HEK293 (cell line): Measurements from ENCODE around the gene TMEM127.

Experiments used
- CTCF ChIA-PET: fragments of 350-600 bp; formaldehyde crosslinking; extraction: SDS; loops from one replicate; lab custom pipeline; 2021; ENCODE audit warnings: antibody characterized with exemption; lab: Yijun Ruan, JAX
- POLR2A ChIA-PET: fragments of 300-600 bp; formaldehyde crosslinking; extraction: SDS; loops from one replicate; lab custom pipeline; 2020; ENCODE audit warnings: antibody characterized with exemption, inconsistent platforms; lab: Yijun Ruan, JAX
- H3K27ac ChIP-seq: fragments of 200-500 bp; sonication (Bioruptor generic); 2 replicates; pipeline ENCODE4 v1.5.1; 2014; ENCODE audit warnings: low read depth, low read length, control low read depth, inconsistent platforms; ENCODE audit errors: extremely low read depth
- H3K36me3 ChIP-seq, 2 experiments: fragments of 200-500 bp in 1 of 2; sonication (Bioruptor generic) in 1 of 2; 1 replicate in 1 of 2; 2 replicates in 1 of 2; pipeline ENCODE4 v1.5.1; 2014 to 2017; ENCODE audit warnings: inconsistent platforms in 2 of 2, low read length in 2 of 2; ENCODE audit not compliant: control insufficient read depth in 2 of 2, insufficient read depth in 1 of 2
- H3K4me1 ChIP-seq: fragments of 200-500 bp; sonication (Bioruptor generic); 2 replicates; pipeline ENCODE4 v1.5.1; 2014; ENCODE audit warnings: mild to moderate bottlenecking, low read length, inconsistent platforms; ENCODE audit not compliant: control insufficient read depth, insufficient read depth
- H3K4me3 ChIP-seq: 2 replicates; pipeline ENCODE4 v1.5.1; 2011; ENCODE audit warnings: low read depth, mild to moderate bottlenecking, control low read depth, low read length, moderate library complexity
- H3K9me3 ChIP-seq: fragments of 200-500 bp; sonication (Bioruptor generic); 2 replicates; pipeline ENCODE4 v1.5.1; 2014; ENCODE audit warnings: low read depth, low read length, inconsistent platforms; ENCODE audit not compliant: control insufficient read depth, insufficient read depth
- KLF10 ChIP-seq: fragments of 450-650 bp; IDR thresholded peaks from 2 replicates; pipeline ENCODE4 v1.5.1; 2018; ENCODE audit warnings: missing biosample characterization, mild to moderate bottlenecking, missing genetic modification characterization
- KLF7 ChIP-seq: fragments of 450-650 bp; formaldehyde crosslinking; IDR thresholded peaks from 2 replicates; pipeline ENCODE4 v1.5.1; 2016; ENCODE audit warnings: missing biosample characterization, missing genetic modification characterization, borderline replicate concordance
- MEIS1 ChIP-seq: sonication (generic); formaldehyde crosslinking; IDR thresholded peaks from 2 replicates; pipeline ENCODE4 v1.8.1; 2022; ENCODE audit warnings: missing genetic modification reagents, mild to moderate bottlenecking, borderline replicate concordance
- RBAK ChIP-seq: fragments of 450-650 bp; formaldehyde crosslinking; IDR thresholded peaks from 2 replicates; pipeline ENCODE4 v1.5.1; 2016; ENCODE audit warnings: missing biosample characterization, missing genetic modification characterization
- WT1 ChIP-seq: fragments of 450-650 bp; formaldehyde crosslinking; IDR thresholded peaks from 2 replicates; pipeline ENCODE4 v1.5.1; 2016; ENCODE audit warnings: missing biosample characterization, missing genetic modification characterization
- ZNF112 ChIP-seq: fragments of 450-650 bp; formaldehyde crosslinking; IDR thresholded peaks from 2 replicates; pipeline ENCODE4 v1.5.0; 2017; ENCODE audit warnings: missing biosample characterization, missing genetic modification characterization
- ZNF114 ChIP-seq: fragments of 450-650 bp; formaldehyde crosslinking; IDR thresholded peaks from 2 replicates; pipeline ENCODE4 v1.5.0; 2017; ENCODE audit warnings: missing biosample characterization, missing genetic modification characterization
- ZNF211 ChIP-seq: fragments of 450-650 bp; formaldehyde crosslinking; IDR thresholded peaks from 2 replicates; pipeline ENCODE4 v1.5.1; 2016; ENCODE audit warnings: low read depth, missing biosample characterization, missing genetic modification characterization
- ZNF558 ChIP-seq: fragments of 450-650 bp; formaldehyde crosslinking; IDR thresholded peaks from 2 replicates; pipeline ENCODE4 v1.5.1; 2016; ENCODE audit warnings: missing biosample characterization, missing genetic modification characterization
- ZNF560 ChIP-seq: fragments of 450-650 bp; formaldehyde crosslinking; IDR thresholded peaks from 2 replicates; pipeline ENCODE4 v1.5.1; 2017; ENCODE audit warnings: missing biosample characterization, missing genetic modification characterization, borderline replicate concordance
- ZNF76 ChIP-seq: fragments of 450-650 bp; formaldehyde crosslinking; IDR thresholded peaks from 2 replicates; pipeline ENCODE4; 2016; ENCODE audit warnings: low read depth, missing biosample characterization, missing genetic modification characterization, borderline replicate concordance
- TF ChIP-seq, protein P1 (sequence below): fragments of 450-650 bp; formaldehyde crosslinking; IDR thresholded peaks from 2 replicates; pipeline ENCODE4 v1.5.1; 2016; ENCODE audit warnings: missing biosample characterization, missing genetic modification characterization
- TF ChIP-seq, protein P2 (sequence below): fragments of 450-650 bp; formaldehyde crosslinking; IDR thresholded peaks from 2 replicates; pipeline ENCODE4 v1.5.1; 2016; ENCODE audit warnings: missing biosample characterization, missing genetic modification characterization
- TF ChIP-seq, protein P3 (sequence below): fragments of 450-650 bp; formaldehyde crosslinking; conservative IDR thresholded peaks from 2 replicates; pipeline ENCODE4 v1.5.1; 2016; ENCODE audit warnings: low read depth, missing biosample characterization, missing genetic modification characterization
- TF ChIP-seq, protein P4 (sequence below): fragments of 450-650 bp; formaldehyde crosslinking; IDR thresholded peaks from 2 replicates; pipeline ENCODE4 v1.5.1; 2017; ENCODE audit warnings: missing biosample characterization, missing genetic modification characterization

TMEM127 gene

DNA sequence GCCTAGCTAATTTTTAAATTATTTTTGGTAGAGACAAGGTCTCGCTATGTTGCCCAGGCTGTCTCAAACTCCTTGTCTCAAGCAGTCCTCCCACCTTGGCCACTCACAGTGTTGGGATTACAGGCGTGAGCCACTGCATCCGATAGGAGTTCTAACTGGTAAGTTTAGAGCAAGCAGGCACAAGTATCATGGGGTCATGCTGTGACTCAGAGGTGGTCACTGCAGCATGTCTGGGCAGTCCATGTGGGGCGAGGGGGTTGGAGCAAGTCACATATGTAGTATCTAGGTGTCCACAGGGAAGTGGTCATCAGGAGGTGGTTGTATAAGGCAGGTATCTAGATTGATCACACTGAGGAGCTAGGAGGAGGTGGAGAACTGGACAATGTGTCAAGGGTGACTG lies 34.5 kb downstream of the TMEM127 start:
- ChIA-PET POLR2A (interaction anchor here (0.7 to 2.1 kb wide), 2 partner anchors 23 to 29 kb away, joined by 6 to 9 read pairs; partner anchors contain the start of gene STARD7), CTCF (no interaction called here)
- TF ChIP-seq, protein P1, sequence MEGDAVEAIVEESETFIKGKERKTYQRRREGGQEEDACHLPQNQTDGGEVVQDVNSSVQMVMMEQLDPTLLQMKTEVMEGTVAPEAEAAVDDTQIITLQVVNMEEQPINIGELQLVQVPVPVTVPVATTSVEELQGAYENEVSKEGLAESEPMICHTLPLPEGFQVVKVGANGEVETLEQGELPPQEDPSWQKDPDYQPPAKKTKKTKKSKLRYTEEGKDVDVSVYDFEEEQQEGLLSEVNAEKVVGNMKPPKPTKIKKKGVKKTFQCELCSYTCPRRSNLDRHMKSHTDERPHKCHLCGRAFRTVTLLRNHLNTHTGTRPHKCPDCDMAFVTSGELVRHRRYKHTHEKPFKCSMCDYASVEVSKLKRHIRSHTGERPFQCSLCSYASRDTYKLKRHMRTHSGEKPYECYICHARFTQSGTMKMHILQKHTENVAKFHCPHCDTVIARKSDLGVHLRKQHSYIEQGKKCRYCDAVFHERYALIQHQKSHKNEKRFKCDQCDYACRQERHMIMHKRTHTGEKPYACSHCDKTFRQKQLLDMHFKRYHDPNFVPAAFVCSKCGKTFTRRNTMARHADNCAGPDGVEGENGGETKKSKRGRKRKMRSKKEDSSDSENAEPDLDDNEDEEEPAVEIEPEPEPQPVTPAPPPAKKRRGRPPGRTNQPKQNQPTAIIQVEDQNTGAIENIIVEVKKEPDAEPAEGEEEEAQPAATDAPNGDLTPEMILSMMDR, result no peak
- no peak for TF ChIP-seq ZNF560 (tag by site-specific recombination)
- no peak for TF ChIP-seq ZNF114 (tag by site-specific recombination)
- no peak for TF ChIP-seq KLF10 (tag by site-specific recombination)
- TF ChIP-seq, protein P2, sequence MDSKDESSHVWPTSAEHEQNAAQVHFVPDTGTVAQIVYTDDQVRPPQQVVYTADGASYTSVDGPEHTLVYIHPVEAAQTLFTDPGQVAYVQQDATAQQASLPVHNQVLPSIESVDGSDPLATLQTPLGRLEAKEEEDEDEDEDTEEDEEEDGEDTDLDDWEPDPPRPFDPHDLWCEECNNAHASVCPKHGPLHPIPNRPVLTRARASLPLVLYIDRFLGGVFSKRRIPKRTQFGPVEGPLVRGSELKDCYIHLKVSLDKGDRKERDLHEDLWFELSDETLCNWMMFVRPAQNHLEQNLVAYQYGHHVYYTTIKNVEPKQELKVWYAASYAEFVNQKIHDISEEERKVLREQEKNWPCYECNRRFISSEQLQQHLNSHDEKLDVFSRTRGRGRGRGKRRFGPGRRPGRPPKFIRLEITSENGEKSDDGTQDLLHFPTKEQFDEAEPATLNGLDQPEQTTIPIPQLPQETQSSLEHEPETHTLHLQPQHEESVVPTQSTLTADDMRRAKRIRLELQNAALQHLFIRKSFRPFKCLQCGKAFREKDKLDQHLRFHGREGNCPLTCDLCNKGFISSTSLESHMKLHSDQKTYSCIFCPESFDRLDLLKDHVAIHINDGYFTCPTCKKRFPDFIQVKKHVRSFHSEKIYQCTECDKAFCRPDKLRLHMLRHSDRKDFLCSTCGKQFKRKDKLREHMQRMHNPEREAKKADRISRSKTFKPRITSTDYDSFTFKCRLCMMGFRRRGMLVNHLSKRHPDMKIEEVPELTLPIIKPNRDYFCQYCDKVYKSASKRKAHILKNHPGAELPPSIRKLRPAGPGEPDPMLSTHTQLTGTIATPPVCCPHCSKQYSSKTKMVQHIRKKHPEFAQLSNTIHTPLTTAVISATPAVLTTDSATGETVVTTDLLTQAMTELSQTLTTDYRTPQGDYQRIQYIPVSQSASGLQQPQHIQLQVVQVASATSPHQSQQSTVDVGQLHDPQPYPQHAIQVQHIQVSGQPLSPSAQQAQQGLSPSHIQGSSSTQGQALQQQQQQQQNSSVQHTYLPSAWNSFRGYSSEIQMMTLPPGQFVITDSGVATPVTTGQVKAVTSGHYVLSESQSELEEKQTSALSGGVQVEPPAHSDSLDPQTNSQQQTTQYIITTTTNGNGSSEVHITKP, result no peak
- no peak for TF ChIP-seq RBAK (tag by site-specific recombination)
- TF ChIP-seq WT1 (tag by site-specific recombination), result no peak
- no peak for TF ChIP-seq ZNF112 (tag by site-specific recombination)
- TF ChIP-seq MEIS1, result no peak
- TF ChIP-seq, protein P3, sequence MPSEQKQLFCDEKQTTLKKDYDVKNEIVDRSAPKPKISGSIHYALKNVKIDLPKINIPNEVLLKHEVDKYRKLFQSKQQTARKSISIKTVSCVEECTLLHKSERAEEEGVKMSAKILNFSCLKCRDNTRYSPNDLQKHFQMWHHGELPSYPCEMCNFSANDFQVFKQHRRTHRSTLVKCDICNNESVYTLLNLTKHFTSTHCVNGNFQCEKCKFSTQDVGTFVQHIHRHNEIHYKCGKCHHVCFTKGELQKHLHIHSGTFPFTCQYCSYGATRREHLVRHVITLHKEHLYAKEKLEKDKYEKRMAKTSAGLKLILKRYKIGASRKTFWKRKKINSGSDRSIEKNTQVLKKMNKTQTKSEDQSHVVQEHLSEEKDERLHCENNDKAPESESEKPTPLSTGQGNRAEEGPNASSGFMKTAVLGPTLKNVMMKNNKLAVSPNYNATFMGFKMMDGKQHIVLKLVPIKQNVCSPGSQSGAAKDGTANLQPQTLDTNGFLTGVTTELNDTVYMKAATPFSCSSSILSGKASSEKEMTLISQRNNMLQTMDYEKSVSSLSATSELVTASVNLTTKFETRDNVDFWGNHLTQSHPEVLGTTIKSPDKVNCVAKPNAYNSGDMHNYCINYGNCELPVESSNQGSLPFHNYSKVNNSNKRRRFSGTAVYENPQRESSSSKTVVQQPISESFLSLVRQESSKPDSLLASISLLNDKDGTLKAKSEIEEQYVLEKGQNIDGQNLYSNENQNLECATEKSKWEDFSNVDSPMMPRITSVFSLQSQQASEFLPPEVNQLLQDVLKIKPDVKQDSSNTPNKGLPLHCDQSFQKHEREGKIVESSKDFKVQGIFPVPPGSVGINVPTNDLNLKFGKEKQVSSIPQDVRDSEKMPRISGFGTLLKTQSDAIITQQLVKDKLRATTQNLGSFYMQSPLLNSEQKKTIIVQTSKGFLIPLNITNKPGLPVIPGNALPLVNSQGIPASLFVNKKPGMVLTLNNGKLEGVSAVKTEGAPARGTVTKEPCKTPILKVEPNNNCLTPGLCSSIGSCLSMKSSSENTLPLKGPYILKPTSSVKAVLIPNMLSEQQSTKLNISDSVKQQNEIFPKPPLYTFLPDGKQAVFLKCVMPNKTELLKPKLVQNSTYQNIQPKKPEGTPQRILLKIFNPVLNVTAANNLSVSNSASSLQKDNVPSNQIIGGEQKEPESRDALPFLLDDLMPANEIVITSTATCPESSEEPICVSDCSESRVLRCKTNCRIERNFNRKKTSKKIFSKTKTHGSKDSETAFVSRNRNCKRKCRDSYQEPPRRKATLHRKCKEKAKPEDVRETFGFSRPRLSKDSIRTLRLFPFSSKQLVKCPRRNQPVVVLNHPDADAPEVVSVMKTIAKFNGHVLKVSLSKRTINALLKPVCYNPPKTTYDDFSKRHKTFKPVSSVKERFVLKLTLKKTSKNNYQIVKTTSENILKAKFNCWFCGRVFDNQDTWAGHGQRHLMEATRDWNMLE (tag by site-specific recombination), result no peak
- no peak for TF ChIP-seq ZNF558
- TF ChIP-seq ZNF76 (tag by site-specific recombination), result no peak
- no peak for TF ChIP-seq KLF7
- TF ChIP-seq, protein P4, sequence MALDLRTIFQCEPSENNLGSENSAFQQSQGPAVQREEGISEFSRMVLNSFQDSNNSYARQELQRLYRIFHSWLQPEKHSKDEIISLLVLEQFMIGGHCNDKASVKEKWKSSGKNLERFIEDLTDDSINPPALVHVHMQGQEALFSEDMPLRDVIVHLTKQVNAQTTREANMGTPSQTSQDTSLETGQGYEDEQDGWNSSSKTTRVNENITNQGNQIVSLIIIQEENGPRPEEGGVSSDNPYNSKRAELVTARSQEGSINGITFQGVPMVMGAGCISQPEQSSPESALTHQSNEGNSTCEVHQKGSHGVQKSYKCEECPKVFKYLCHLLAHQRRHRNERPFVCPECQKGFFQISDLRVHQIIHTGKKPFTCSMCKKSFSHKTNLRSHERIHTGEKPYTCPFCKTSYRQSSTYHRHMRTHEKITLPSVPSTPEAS (tag by site-specific recombination), result no peak
- no peak for TF ChIP-seq ZNF211 (tag by site-specific recombination)
- no peak overlapping the region for H3K4me3 ChIP-seq
- no peaks in the 10 kb centered on the region for H3K4me1 ChIP-seq
- no peak overlapping the region for H3K27ac ChIP-seq
- no peaks in the 10 kb centered on the region; a peak in 1 of 3 replicates for H3K36me3 ChIP-seq
- H3K9me3 ChIP-seq, result no peaks in the 10 kb centered on the region
